Putamen (tissue), 1 donor: ENCODE measurements around the gene TGOLN2.
"Not testable (repeated sequence)": the region's sequence is repeated elsewhere in the genome, so short reads cannot be mapped to it uniquely, and the experiment has no call there.

Source experiments
- DNase-seq: peaks from one replicate; pipeline ENCODE4 v3.0.0-alpha.2; 2016; ENCODE audit warnings: low spot score

TGOLN2 gene

GRCh38 chr2:85340034-85340892 lies 12.5 kb upstream of the TGOLN2 start:
- DNase-seq = no peak

- DNase-seq = no peak
Observed at GRCh38 chr2:85334928-85335327, 7.1 kb upstream of the TGOLN2 start.

GRCh38 chr2:85333877-85334276 lies 6.1 kb upstream of the TGOLN2 start:
- DNase-seq = not testable (repeated sequence)

GRCh38 chr2:85330839-85331636 lies 3.2 kb upstream of the TGOLN2 start:
- no peak for DNase-seq

GRCh38 chr2:85329701-85330100 lies 1.9 kb upstream of the TGOLN2 start:
- not testable (repeated sequence) for DNase-seq

- DNase-seq = no peak
Observed at GRCh38 chr2:85329181-85329651, 1.4 kb upstream of the TGOLN2 start.

- peak; percentile 34 for DNase-seq
Observed at GRCh38 chr2:85327160-85327821, 498 bp downstream of the TGOLN2 start.

GRCh38 chr2:85326406-85327159 lies 1.2 kb downstream of the TGOLN2 start:
- DNase-seq = no peak

GRCh38 chr2:85325466-85325811 lies 2.4 kb downstream of the TGOLN2 start:
- DNase-seq = no peak

- DNase-seq = no peak
Observed at GRCh38 chr2:85324639-85325465, 2.9 kb downstream of the TGOLN2 start.

- not testable (repeated sequence) for DNase-seq
Observed at GRCh38 chr2:85323988-85324367, 3.8 kb downstream of the TGOLN2 start.

GRCh38 chr2:85323351-85323987 lies 4.3 kb downstream of the TGOLN2 start:
- DNase-seq = no peak

- DNase-seq = no peak
Observed at GRCh38 chr2:85319796-85320195, 8.0 kb downstream of the TGOLN2 start.

GRCh38 chr2:85318222-85319074 lies 9.3 kb downstream of the TGOLN2 start:
- no peak for DNase-seq

GRCh38 chr2:85315921-85316320 lies 11.9 kb downstream of the TGOLN2 start:
- not testable (repeated sequence) for DNase-seq

GRCh38 chr2:85314884-85315242 lies 12.9 kb downstream of the TGOLN2 start:
- DNase-seq = no peak

GRCh38 chr2:85312404-85312803 lies 15.4 kb downstream of the TGOLN2 start:
- no peak for DNase-seq

GRCh38 chr2:85310330-85310729 lies 17.5 kb downstream of the TGOLN2 start:
- DNase-seq = no peak

GRCh38 chr2:85309699-85310321 lies 18.0 kb downstream of the TGOLN2 start:
- DNase-seq = no peak
